ENCODE measurements around the gene ATPAF1. TPM values are rescaled to one million over a fixed set of nuclear protein-coding genes. Genes with fewer than 3 reads are reported as not detected.

ATPAF1 gene
- total and polyA plus RNA-seq, 9 of the 15 experiments (the other 6 are each of a cell fraction or from before 2014, with no cell fraction given), result 6.3 to 56.2 (median 27.4) TPM

DNA sequence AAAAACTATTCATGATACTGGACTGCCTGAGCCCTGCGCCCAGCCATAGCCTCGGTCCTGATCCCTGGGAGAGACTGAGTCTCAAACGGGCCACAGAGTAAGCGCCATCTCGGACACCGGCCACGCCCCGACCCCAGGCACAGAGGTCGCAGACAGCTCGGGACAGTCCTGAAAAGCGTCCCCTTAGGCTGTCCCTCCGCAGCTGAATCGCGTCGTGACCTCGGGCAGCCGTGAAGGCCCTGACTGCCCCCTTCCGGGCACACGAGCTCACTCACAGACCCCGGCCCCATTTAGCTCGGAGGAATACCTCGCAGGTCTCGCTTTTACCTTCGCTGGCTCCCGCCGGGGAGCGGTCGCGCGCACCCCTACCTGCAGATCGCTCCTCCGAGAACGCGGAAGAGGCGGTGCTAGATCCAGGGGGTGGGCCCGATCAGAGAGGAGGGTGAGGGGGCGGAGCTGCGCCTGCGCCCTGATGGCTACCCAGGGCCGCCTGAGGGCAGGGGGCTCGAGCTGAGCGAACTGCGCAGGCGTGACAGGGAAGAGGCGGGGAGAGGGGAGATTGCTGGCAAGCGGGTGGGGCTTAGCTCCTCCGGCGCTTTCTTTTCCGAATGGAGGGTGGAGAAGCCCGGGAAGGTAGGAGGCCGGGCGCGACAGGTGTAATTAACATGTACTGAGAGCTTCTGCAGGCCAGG, 64.2 kb downstream of the ATPAF1 start, which contains the start of gene MKNK1 (continued):
- 0 out of 2 replicates have a peak, but pooled peaks have one; percentile 55 for TF ChIP-seq ZNF75A (CRISPR knock-in tag; IDR thresholded peaks at IDR 0.05)
- no peak for TF ChIP-seq JUNB (CRISPR knock-in tag; conservative IDR thresholded peaks at IDR 0.05)
- TF ChIP-seq, protein P1, sequence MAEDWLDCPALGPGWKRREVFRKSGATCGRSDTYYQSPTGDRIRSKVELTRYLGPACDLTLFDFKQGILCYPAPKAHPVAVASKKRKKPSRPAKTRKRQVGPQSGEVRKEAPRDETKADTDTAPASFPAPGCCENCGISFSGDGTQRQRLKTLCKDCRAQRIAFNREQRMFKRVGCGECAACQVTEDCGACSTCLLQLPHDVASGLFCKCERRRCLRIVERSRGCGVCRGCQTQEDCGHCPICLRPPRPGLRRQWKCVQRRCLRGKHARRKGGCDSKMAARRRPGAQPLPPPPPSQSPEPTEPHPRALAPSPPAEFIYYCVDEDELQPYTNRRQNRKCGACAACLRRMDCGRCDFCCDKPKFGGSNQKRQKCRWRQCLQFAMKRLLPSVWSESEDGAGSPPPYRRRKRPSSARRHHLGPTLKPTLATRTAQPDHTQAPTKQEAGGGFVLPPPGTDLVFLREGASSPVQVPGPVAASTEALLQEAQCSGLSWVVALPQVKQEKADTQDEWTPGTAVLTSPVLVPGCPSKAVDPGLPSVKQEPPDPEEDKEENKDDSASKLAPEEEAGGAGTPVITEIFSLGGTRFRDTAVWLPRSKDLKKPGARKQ (CRISPR knock-in tag; IDR thresholded peaks at IDR 0.05), result no peak
- TF ChIP-seq ZNF165 (CRISPR knock-in tag; IDR thresholded peaks at IDR 0.05; ENCODE audit: borderline replicate concordance), result no peak
- TF ChIP-seq KAT2B (IDR thresholded peaks at IDR 0.05; ENCODE audit: low read depth, low read length), result no peak
- TF ChIP-seq TCF7L2 (IDR thresholded peaks at IDR 0.05; ENCODE audit: low read depth, low read length), result no peak
- peak; percentile 89 for TF ChIP-seq SAP30 (IDR thresholded peaks at IDR 0.05; ENCODE audit: borderline replicate concordance, insufficient read depth, low read depth, low read length, poor library complexity, severe bottlenecking)
- no peak; the same call in 1 of the 2 replicates for TF ChIP-seq JUND (IDR thresholded peaks at IDR 0.05; ENCODE audit: borderline replicate concordance, low read depth, low read length)
- TF ChIP-seq JUND (tag; IDR thresholded peaks at IDR 0.05; ENCODE audit: borderline replicate concordance, low read depth, low read length), result no peak; the same call in 2 of the 3 replicates
- no peak for TF ChIP-seq CBFA2T3 (IDR thresholded peaks at IDR 0.05)
- TF ChIP-seq, protein P2, sequence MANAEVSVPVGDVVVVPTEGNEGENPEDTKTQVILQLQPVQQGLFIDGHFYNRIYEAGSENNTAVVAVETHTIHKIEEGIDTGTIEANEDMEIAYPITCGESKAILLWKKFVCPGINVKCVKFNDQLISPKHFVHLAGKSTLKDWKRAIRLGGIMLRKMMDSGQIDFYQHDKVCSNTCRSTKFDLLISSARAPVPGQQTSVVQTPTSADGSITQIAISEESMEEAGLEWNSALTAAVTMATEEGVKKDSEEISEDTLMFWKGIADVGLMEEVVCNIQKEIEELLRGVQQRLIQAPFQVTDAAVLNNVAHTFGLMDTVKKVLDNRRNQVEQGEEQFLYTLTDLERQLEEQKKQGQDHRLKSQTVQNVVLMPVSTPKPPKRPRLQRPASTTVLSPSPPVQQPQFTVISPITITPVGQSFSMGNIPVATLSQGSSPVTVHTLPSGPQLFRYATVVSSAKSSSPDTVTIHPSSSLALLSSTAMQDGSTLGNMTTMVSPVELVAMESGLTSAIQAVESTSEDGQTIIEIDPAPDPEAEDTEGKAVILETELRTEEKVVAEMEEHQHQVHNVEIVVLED (CRISPR knock-in tag; IDR thresholded peaks at IDR 0.05), result no peak
- peak; percentile 77 for TF ChIP-seq CXXC5 (CRISPR knock-in tag; IDR thresholded peaks at IDR 0.05)
- no peak for TF ChIP-seq ZNF12 (CRISPR knock-in tag; IDR thresholded peaks at IDR 0.05)
- TF ChIP-seq, protein P3, sequence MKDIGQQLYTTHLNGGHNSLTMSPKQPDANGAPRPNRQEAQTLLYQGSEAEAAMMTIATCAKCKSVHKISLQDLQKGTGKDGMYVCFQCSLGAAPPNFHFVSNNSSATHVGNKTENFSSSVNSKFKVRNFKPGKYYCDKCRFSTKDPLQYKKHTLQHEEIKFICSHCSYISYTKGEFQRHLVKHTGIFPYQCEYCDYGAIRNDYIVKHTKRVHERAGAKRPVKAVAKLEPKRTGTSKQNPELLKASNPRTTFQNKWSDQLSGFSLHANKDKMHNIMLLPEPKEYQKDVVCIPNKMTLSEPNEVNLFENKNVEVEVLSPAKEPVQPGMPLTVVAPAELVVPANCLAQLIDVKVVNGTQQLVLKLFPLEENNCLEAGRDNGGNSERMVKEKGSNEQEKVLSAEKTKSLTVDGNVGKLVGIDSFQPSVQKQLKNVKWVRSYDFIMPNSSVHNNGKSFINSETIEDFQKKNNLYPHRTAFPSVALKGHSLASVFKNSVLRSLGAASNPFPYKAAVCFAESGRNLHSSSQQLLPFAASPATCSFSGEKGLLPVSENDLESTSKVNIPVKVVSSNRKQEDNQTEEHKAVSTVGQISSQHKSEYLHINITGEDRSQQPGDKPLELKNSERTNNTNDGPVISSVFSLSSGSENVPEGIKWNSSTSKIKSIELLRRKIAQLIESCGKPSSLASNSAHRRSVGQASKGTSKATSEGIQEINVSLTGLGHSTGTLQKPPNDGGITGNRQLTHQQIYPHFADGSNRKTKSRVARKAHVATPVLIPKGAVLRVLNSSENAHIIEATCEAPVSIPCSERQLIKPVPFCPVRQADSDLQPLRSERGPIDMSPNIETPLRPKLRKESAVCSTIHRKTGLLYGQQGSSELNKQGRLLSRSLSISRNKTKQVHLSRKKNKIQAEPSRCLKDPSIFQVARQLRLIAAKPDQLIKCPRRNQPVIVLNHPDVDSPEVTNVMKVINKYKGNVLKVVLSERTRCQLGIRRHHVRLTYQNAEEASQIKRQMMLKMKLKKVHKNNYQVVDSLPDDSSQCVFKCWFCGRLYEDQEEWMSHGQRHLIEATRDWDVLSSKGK (CRISPR knock-in tag; IDR thresholded peaks at IDR 0.05), result no peak
- no peak for TF ChIP-seq ZNF408 (CRISPR knock-in tag; IDR thresholded peaks at IDR 0.05; ENCODE audit: low read depth)
- TF ChIP-seq RBM39 (optimal IDR thresholded peaks at IDR 0.05; ENCODE audit: low read depth, low read length), result peak; percentile 20
- TF ChIP-seq, protein P4, sequence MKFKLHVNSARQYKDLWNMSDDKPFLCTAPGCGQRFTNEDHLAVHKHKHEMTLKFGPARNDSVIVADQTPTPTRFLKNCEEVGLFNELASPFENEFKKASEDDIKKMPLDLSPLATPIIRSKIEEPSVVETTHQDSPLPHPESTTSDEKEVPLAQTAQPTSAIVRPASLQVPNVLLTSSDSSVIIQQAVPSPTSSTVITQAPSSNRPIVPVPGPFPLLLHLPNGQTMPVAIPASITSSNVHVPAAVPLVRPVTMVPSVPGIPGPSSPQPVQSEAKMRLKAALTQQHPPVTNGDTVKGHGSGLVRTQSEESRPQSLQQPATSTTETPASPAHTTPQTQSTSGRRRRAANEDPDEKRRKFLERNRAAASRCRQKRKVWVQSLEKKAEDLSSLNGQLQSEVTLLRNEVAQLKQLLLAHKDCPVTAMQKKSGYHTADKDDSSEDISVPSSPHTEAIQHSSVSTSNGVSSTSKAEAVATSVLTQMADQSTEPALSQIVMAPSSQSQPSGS (CRISPR knock-in tag; IDR thresholded peaks at IDR 0.05), result no peak
- TF ChIP-seq COPS2 (conservative IDR thresholded peaks at IDR 0.05), result no peak
- TF ChIP-seq DNMT1 (IDR thresholded peaks at IDR 0.05), result peak; percentile 38; the same call in 1 of the 2 replicates
- no peak for TF ChIP-seq ZNF717 (CRISPR knock-in tag; IDR thresholded peaks at IDR 0.05)
- no peak for TF ChIP-seq ZNF174 (CRISPR knock-in tag; IDR thresholded peaks at IDR 0.05)
- no peak for TF ChIP-seq ZNF354B (CRISPR knock-in tag; IDR thresholded peaks at IDR 0.05)

All from K562 (cell line).